Stimulated activated CD8-positive, alpha-beta memory T cell treated with anti-CD3 and anti-CD28 coated beads, Interleukin-2, amount 100 ng/mL, for 1 hour (primary cell): ENCODE data around the gene KRT37.
"Not testable (repeated sequence)": the region's sequence is repeated elsewhere in the genome, so short reads cannot be mapped to it uniquely, and the experiment has no call there.

ENCODE experiments used
- DNase-seq, 2 donors: peaks; one replicate each; pipeline ENCODE4 v3.0.0-alpha.2; 2020; ENCODE audit warnings: low read depth in 2 of 2

Gene KRT37

DNA sequence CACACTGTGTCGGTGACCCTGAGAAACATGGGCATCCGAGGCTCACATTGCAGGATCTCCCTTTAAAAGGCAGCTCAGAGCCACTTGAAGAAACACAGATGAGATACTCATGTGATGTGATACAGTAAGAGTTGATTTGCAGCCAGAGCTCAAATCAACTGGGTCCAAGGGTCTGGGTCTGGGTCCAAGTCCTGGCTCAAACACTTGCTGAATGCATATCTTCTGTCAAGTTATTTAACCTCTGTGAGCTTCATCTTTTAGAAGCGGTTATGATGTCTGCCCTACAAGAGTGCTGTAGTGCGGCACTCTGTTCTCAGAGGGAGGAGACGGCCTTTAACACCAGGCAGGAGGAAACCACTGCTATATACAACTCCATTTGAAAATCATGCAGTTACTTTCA, 10.0 kb upstream of the KRT37 start:
- no peak for DNase-seq

DNA sequence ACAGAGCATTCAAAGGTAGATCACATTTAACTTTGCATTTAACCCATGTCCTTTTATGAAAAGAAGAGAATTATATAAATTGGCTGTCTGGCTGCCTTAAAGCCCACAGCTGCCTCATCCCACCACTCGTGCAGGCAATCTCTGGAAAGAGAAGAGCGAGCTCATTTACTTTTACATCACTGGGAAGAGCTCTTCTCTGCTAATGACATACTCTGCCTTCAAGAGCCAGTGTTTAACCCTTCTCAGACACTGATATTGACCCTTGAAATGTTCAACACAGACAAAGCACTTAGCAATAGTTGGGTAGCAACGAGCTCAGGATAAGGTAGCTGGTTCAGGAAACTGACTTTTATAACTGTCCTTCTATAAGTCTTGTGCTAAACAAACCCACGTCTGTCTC, 9.6 kb upstream of the KRT37 start:
- DNase-seq = no peak

GRCh38 chr17:41433586-41433985, 9.2 kb upstream of the KRT37 start:
- DNase-seq = no peak

DNA sequence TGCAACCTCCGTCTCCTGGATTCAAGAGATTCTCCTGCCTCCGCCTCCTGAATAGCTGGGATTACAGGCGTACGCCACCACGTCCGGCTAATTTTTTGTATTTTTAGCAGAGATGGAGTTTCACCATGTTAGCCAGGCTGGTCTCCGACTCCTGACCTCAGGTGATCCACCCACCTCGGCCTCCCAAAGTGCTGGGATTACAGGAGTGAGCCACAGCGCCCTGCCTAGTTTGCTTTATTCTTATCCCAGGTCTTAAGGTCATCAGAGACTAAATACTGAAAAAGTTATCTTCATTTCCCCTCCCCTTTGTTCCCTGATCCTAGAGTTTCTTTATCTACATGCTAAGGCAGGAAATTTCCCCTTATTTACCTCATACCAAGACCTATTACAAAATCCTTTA, 6.0 kb upstream of the KRT37 start:
- DNase-seq = not testable (repeated sequence)

DNA sequence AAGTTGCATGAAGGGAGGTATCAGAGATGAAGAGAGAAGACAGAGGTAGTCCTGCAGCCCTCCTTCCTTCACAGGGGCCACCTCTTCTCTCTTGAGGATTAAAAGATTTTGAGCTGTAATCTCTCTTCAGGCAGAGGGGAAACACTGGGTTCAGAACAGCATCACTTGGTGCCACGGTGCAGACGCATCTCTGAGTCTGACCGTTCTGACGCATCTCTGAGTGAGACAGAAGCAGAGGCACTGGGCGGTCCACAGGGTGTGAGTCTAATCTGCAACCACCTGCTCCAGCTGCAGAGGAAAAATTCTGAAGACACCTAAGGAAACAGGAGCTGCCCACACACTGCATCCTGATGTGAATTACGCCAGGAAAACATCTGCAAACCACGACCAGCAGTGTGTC, 5.3 kb upstream of the KRT37 start:
- no peak for DNase-seq

GRCh38 chr17:41428591-41429291, 4.4 kb upstream of the KRT37 start:
- DNase-seq = no peak

GRCh38 chr17:41422586-41422985, 1.8 kb downstream of the KRT37 start:
- DNase-seq = not testable (repeated sequence)

GRCh38 chr17:41421617-41422016, 2.8 kb downstream of the KRT37 start:
- DNase-seq = no peak

GRCh38 chr17:41421116-41421515, 3.3 kb downstream of the KRT37 start:
- no peak for DNase-seq

GRCh38 chr17:41420134-41420533, 4.3 kb downstream of the KRT37 start:
- DNase-seq = no peak

GRCh38 chr17:41419716-41420115, 4.7 kb downstream of the KRT37 start:
- no peak for DNase-seq

GRCh38 chr17:41418116-41418860, 6.1 kb downstream of the KRT37 start:
- no peak for DNase-seq

- DNase-seq = no peak
Observed at GRCh38 chr17:41417576-41418015, 6.8 kb downstream of the KRT37 start.

DNA sequence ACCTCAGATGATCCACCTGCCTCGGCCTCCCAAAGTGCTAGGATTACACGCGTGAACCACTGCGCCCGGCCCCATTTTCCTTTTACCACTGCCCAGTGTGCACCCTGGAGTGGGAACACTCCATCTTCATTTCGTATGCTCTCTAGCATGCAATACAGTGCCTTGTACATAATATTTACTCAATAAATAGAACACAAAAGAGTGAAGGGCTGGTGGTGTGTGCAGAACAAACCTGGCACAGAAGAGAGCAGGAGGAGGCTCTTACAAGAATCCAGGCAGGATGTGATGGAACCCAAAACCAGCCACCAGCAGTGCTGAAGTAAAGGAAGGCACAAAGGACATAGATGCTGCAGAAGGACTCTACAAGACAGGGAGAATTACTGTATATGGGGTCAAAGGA, 7.3 kb downstream of the KRT37 start:
- no peak for DNase-seq

DNA sequence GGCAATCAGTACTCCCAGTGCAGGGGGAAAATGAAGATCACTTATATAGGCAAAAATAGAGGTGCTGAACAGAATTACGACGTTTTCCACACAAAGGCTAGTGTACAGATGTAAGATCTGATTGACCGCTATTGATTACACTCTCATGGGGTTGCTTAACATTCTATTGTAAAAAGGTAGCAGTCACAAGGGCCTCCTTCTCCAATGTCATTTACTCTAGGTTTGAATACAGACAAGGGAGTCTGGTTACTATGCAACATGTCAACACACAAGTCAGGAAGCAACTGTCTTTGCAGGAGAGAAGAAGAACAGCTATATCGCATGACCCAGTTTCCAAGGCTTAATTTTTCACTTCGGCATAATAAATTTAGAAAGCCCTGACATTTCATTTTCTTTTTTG, 7.9 kb downstream of the KRT37 start:
- no peak for DNase-seq

- DNase-seq = no peak
Observed at GRCh38 chr17:41415833-41416335, 8.5 kb downstream of the KRT37 start.

GRCh38 chr17:41415411-41415810, 9.0 kb downstream of the KRT37 start:
- no peak for DNase-seq

GRCh38 chr17:41413982-41414381, 10.4 kb downstream of the KRT37 start:
- DNase-seq = no peak

DNA sequence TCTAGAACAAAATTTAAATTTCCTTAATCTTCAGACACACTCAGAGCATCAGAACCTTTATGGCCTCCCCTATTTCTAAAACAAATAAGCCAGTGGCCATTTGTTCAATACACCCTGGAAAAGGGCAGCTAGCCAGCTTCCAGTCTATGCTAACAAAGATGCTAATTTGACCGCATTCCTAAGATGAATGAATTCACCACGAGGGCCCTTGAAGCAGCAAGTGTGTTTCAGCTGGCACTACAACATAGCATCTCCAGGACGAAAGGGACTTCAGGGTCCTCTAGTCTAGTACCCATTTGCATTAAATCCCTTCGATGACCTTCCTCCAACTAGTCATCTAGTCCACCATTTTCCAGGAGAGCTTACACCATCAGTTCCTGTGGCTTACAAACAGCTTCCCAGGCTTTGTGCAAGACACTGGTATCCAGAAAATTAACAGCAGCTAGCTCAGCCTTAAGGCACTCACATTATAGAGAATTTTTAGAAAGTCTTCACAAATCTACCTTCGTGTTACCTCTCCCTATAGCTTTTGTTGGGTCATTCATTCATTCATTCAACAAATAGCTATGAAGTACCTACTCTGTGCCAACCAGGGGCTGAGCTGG, 10.9 kb downstream of the KRT37 start:
- DNase-seq = no peak

- no peak for DNase-seq
Observed at GRCh38 chr17:41411072-41411840, 13.1 kb downstream of the KRT37 start.

DNA sequence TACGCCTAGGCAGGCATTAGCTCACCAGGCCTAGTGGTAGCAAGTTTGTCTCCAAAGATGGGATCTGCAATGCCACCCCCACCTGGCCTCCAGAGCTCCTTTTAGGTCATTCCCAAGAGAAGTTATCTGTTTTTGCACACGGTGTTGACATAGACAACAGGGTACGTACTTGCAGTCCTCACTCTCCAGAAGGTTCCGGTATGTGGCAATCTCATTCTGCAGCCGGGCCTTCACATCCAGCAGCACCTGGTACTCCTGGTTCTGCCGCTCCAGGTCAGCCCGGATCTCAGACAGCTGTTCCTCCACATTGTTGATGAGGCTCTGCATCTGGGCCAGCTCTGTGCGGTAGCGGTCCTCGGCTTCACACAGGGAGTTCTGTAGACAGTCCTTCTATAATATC, 17.2 kb downstream of the KRT37 start:
- DNase-seq = no peak

GRCh38 chr17:41406205-41406604, 18.2 kb downstream of the KRT37 start:
- DNase-seq = no peak
